CD4-positive, alpha-beta T cell treated with Interferon alpha-2 for 1 hour (primary cell): ENCODE measurements around the gene C1D.

Source experiments
- DNase-seq, 2 donors: peaks; one replicate each; pipeline ENCODE4 v3.0.0-alpha.2; 2020 to 2022

C1D gene

GRCh38 chr2:68057658-68058396 is 5.0 kb downstream of the C1D start:
- DNase-seq: no peak

- DNase-seq: no peak
These were observed 9.9 kb downstream of the C1D start for GRCh38 chr2:68052717-68053422.

- DNase-seq: no peak
These were observed 12.5 kb downstream of the C1D start for GRCh38 chr2:68050353-68050752.

GRCh38 chr2:68046642-68047240 is 16.1 kb downstream of the C1D start:
- no peak for DNase-seq

- DNase-seq: no peak
These were observed 16.6 kb downstream of the C1D start for GRCh38 chr2:68046224-68046623.

- DNase-seq: no peak
These were observed 17.5 kb downstream of the C1D start for GRCh38 chr2:68045342-68045741.

- no peak for DNase-seq
These were observed 18.7 kb downstream of the C1D start for GRCh38 chr2:68044099-68044498.

- DNase-seq: no peak
These were observed 19.1 kb downstream of the C1D start for GRCh38 chr2:68043695-68044094.

GRCh38 chr2:68043032-68043431 is 19.8 kb downstream of the C1D start:
- no peak for DNase-seq

- no peak for DNase-seq
These were observed 21.0 kb downstream of the C1D start for GRCh38 chr2:68041704-68042245.

- no peak for DNase-seq
These were observed 22.7 kb downstream of the C1D start for GRCh38 chr2:68040078-68040477.

GRCh38 chr2:68039317-68039716 is 23.5 kb downstream of the C1D start:
- DNase-seq: no peak

- DNase-seq: no peak
These were observed 30.1 kb downstream of the C1D start for GRCh38 chr2:68032702-68033101.

- peak in 1 of 2 donors; percentile 51 for DNase-seq
These were observed 31.2 kb downstream of the C1D start for GRCh38 chr2:68031542-68032160.

- no peak for DNase-seq
These were observed 31.8 kb downstream of the C1D start for GRCh38 chr2:68031043-68031442.

GRCh38 chr2:68030529-68030928 is 32.3 kb downstream of the C1D start:
- no peak for DNase-seq

GRCh38 chr2:68027959-68028358 is 34.8 kb downstream of the C1D start:
- DNase-seq: no peak

- DNase-seq: no peak
These were observed 38.4 kb downstream of the C1D start for GRCh38 chr2:68024450-68024849.

- no peak for DNase-seq
These were observed 38.9 kb downstream of the C1D start for GRCh38 chr2:68023904-68024303.

- no peak for DNase-seq
These were observed 44.1 kb downstream of the C1D start for GRCh38 chr2:68018727-68019126.

GRCh38 chr2:68009526-68009925 is 53.3 kb downstream of the C1D start:
- no peak for DNase-seq

GRCh38 chr2:68000170-68000825 is 62.5 kb downstream of the C1D start:
- no peak for DNase-seq

GRCh38 chr2:67999332-67999731 is 63.5 kb downstream of the C1D start:
- DNase-seq: no peak
